MM.1S (cell line): ENCODE results near the gene TOP2A.

Source experiments
- DNase-seq: peaks from one replicate; pipeline ENCODE4 v3.0.0-alpha.2; 2015
- H2AFZ ChIP-seq: fragments of 300-600 bp; sonication (generic); 2 replicates; pipeline ENCODE4 v1.6.0; 2016; ENCODE audit warnings: antibody characterized with exemption, low read length
- H3F3A ChIP-seq: fragments of 300-600 bp; sonication (generic); 2 replicates; pipeline ENCODE4 v1.6.1; 2016; ENCODE audit warnings: mild to moderate bottlenecking, antibody characterized with exemption, low read length, moderate library complexity, mixed read lengths; ENCODE audit not compliant: insufficient read depth
- H3K27ac ChIP-seq: fragments of 300-600 bp; sonication (generic); 2 replicates; pipeline ENCODE4 v1.5.1; 2016; ENCODE audit warnings: mild to moderate bottlenecking, low read length
- H3K27me3 ChIP-seq: fragments of 300-600 bp; sonication (generic); replicated peaks from 2 replicates; pipeline ENCODE4 v1.6.0; 2016; ENCODE audit warnings: low read length; ENCODE audit not compliant: insufficient read depth
- H3K36me3 ChIP-seq: fragments of 300-600 bp; sonication (generic); replicated peaks from 2 replicates; pipeline ENCODE4 v1.6.1; 2016; ENCODE audit warnings: mild to moderate bottlenecking, low read length, mixed read lengths; ENCODE audit not compliant: insufficient read depth
- H3K4me1 ChIP-seq: fragments of 300-600 bp; sonication (generic); 2 replicates; pipeline ENCODE4 v1.6.1; 2016; ENCODE audit warnings: low read length, mixed read lengths
- H3K4me2 ChIP-seq: fragments of 300-600 bp; sonication (generic); 2 replicates; pipeline ENCODE4 v1.6.0; 2016; ENCODE audit warnings: low read depth, low read length
- H3K4me3 ChIP-seq: fragments of 300-600 bp; sonication (generic); 2 replicates; pipeline ENCODE4 v1.5.1; 2016; ENCODE audit warnings: low read length, mixed read lengths
- H3K79me2 ChIP-seq: fragments of 300-600 bp; sonication (generic); 2 replicates; pipeline ENCODE4 v1.6.1; 2016; ENCODE audit warnings: mixed run types, low read length, mixed read lengths
- H3K9ac ChIP-seq: fragments of 300-600 bp; sonication (generic); 2 replicates; pipeline ENCODE4 v1.6.1; 2016; ENCODE audit warnings: low read length, mixed read lengths
- H3K9me2 ChIP-seq: fragments of 300-600 bp; sonication (generic); replicated peaks from 2 replicates; pipeline ENCODE4 v1.6.1; 2016; ENCODE audit warnings: mild to moderate bottlenecking, low read length, mixed read lengths; ENCODE audit not compliant: insufficient read depth
- H3K9me3 ChIP-seq: fragments of 300-600 bp; sonication (generic); replicated peaks from 2 replicates; pipeline ENCODE4 v1.6.1; 2016; ENCODE audit warnings: mild to moderate bottlenecking, low read length, mixed read lengths; ENCODE audit not compliant: insufficient read depth
- H4K20me1 ChIP-seq: fragments of 300-600 bp; sonication (generic); 2 replicates; pipeline ENCODE4 v1.6.1; 2016; ENCODE audit warnings: mild to moderate bottlenecking, low read length, moderate library complexity, mixed read lengths; ENCODE audit not compliant: insufficient read depth
- CTCF ChIP-seq: fragments of 300-600 bp; sonication (generic); IDR thresholded peaks from 2 replicates; pipeline ENCODE4 v1.5.1; 2016; ENCODE audit warnings: antibody characterized with exemption, low read length, mixed read lengths
- EZH2 ChIP-seq: fragments of 300-600 bp; sonication (generic); optimal IDR thresholded peaks from 2 replicates; pipeline ENCODE3; 2017; ENCODE audit warnings: low read depth, mild to moderate bottlenecking, antibody characterized with exemption, low read length, mixed read lengths
- EZH2phosphoT487 ChIP-seq: fragments of 300-600 bp; sonication (generic); IDR thresholded peaks from 2 replicates; pipeline ENCODE4 v1.6.1; 2018; ENCODE audit warnings: antibody characterized with exemption, low read length

Gene TOP2A

GRCh38 chr17:40454613-40454995 lies 36.9 kb upstream of the TOP2A start:
- H3K9ac ChIP-seq: no peak overlapping the region
- no peak overlapping the region for H3K27ac ChIP-seq
- H3K4me3 ChIP-seq: no peak overlapping the region
- H3K4me1 ChIP-seq: no peaks in the 10 kb centered on the region
- TF ChIP-seq EZH2phosphoT487 (no peak), CTCF (no peak), EZH2 (no peak)
- no peaks in the 10 kb centered on the region for H3K9me2 ChIP-seq
- H3K27me3 ChIP-seq: peaks cover 87% of the 10 kb centered on the region
- H4K20me1 ChIP-seq: no peaks in the 10 kb centered on the region
- no peak for DNase-seq
- no peaks in the 10 kb centered on the region for H3K9me3 ChIP-seq
- no peaks in the 10 kb centered on the region for H3K79me2 ChIP-seq
- H3K36me3 ChIP-seq: no peaks in the 10 kb centered on the region
- H3K4me2 ChIP-seq: no peak overlapping the region
- H3F3A ChIP-seq: no peaks in the 10 kb centered on the region
- no peak overlapping the region for H2AFZ ChIP-seq

- Histone ChIP-seq H3F3A (no peaks in the 10 kb centered on the region), H3K9me2 (no peaks in the 10 kb centered on the region), H3K4me2 (no peak overlapping the region), H3K79me2 (no peaks in the 10 kb centered on the region), H3K27me3 (peaks cover 87% of the 10 kb centered on the region), H3K9ac (no peak overlapping the region), H4K20me1 (no peaks in the 10 kb centered on the region), H3K36me3 (no peaks in the 10 kb centered on the region), H3K4me3 (no peak overlapping the region), H2AFZ (no peak overlapping the region), H3K9me3 (no peaks in the 10 kb centered on the region), H3K4me1 (no peaks in the 10 kb centered on the region), H3K27ac (no peak overlapping the region)
- DNase-seq: no peak
- TF ChIP-seq CTCF: no peak
- no peak for TF ChIP-seq EZH2
- no peak for TF ChIP-seq EZH2phosphoT487
Observed at GRCh38 chr17:40453881-40454612, 36.4 kb upstream of the TOP2A start.

GRCh38 chr17:40452921-40453378 lies 35.3 kb upstream of the TOP2A start:
- no peak overlapping the region for H3K9ac ChIP-seq
- H3K27me3 ChIP-seq: peaks cover 92% of the 10 kb centered on the region
- H3K4me2 ChIP-seq: no peak overlapping the region
- no peaks in the 10 kb centered on the region for H3K9me3 ChIP-seq
- H3K79me2 ChIP-seq: no peaks in the 10 kb centered on the region
- H3K27ac ChIP-seq: no peak overlapping the region
- no peaks in the 10 kb centered on the region; the same call in 1 of the 2 replicates for H4K20me1 ChIP-seq
- H3F3A ChIP-seq: no peaks in the 10 kb centered on the region
- H3K4me1 ChIP-seq: no peaks in the 10 kb centered on the region
- no peak overlapping the region for H3K4me3 ChIP-seq
- H3K9me2 ChIP-seq: no peaks in the 10 kb centered on the region
- no peak overlapping the region for H2AFZ ChIP-seq
- TF ChIP-seq EZH2phosphoT487 (no peak), EZH2 (no peak), CTCF (no peak)
- DNase-seq: no peak
- H3K36me3 ChIP-seq: no peaks in the 10 kb centered on the region
